NCI-H187 treated with DMSO at 0.1 percent for 48 hours (cell line): ENCODE results near the gene WDHD1.
A peak's percentile ranks its signal among the peaks of the same experiment; 100 is the strongest.
"Not testable (repeated sequence)": the region's sequence is repeated elsewhere in the genome, so short reads cannot be mapped to it uniquely, and the experiment has no call there.

Experiments used
- DNase-seq: peaks from one replicate; lab custom pipeline; 2025; lab: John Stamatoyannopoulos, UW

The WDHD1 gene

GRCh38 chr14:55026793-55027561 is at the start of gene WDHD1, which contains the start of gene SOCS4:
TSS of gene WDHD1 (minus strand) at chr14:55027099. CDS start at chr14:55026787, 312 bp downstream.
TSS of gene SOCS4 (plus strand) at chr14:55027236. CDS start at chr14:55043042, 15,806 bp downstream.
- DNase-seq = peak; percentile 55

GRCh38 chr14:55075628-55076175 is 48.8 kb upstream of the WDHD1 start:
- DNase-seq = no peak

DNA sequence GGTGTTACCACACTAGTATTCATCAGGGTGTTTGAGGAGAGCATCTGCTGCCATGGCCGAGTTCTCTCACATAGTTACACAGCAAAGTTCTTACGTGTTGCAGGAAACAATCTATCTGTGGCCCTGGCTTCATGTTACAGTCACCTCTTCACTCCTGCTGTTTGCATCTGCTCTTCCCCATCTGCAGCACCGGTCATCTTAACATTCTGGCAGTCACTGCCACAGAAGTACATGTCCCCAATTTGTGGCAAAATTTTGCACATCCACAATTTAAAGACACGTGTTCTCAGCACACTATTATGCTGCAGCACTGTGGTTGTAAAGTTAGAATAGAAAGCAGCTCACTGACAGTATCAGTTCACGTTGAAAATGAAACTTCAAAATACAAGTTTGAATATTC is 47.8 kb upstream of the WDHD1 start:
- peak; percentile 24 for DNase-seq

DNA sequence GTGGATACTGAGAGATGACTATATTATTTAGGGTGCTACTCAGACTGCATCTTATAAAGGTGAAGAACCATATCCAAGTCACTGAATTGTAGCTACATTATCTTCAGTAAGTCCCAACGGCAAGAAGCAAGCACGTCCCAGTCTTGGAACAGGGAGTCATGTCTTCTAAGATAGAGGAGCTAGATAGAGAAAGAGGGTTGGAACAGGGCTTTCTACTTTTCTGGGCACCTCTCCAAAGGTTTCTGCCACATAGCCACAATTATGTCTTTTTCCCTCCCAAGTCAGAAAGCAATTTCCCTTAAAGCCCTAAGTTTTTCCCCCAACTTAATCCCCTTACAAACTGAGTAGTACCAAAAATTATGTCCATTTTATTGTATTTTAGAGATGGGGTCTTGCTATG is 47.0 kb upstream of the WDHD1 start:
- DNase-seq = no peak

DNA sequence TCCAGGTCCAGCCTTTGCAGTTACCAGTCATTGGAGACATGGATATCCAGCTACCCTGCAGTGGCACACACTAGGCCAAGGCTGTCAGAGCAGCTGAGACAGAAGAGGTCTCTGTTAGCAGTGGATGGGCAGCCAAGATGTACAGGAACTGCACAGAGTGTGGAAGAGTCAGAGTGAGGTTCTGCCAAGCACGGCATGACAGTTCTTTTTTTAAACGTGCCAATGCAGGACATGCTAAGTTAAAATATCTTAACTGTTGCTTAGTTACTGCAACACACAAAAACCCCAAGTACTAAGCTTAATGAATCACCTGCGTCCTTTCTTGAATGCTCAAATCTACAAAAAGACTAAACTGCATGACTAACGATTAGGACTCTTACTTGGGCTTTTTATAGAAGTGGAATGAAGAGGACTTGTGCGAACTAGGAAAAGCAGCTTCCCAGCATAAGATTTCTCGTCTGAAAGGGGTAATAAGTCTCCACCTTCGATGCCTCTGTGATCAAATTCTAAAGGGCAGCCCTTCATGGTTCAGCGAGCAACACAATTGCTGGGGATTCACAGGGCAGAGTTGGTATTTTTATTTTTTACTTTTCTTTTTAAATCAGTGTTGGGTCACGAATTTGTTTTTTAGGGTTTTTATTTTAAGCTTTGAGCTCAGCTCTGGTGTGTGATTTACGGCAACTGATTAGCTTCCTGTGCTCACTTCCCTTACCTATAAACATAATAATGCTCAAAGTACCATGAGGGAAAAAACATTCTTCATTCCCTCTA is 45.2 kb upstream of the WDHD1 start:
- no peak for DNase-seq

- DNase-seq = no peak
Measured at GRCh38 chr14:55070981-55071411, 44.1 kb upstream of the WDHD1 start.

DNA sequence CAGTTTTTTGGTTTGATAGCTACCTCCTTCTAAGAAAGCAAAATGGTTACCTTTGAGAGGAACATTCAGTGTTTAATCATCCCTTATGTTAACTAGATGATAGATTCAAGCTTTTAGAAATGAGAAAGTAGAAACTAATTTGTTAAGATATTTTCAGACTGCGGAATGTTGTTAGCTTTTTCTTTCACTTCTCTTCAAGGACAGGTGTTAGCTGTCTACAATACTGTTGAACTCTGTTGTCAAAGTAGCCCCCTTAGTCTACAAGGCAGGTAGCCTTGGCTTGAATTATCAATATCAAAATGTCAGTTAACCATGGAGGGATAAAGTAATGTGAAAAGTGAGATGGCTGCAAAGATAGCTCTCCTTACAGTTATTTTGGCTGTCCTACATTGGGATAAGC is 39.3 kb upstream of the WDHD1 start:
- no peak for DNase-seq

GRCh38 chr14:55065411-55065810 is 38.5 kb upstream of the WDHD1 start:
- no peak for DNase-seq

- DNase-seq = not testable (repeated sequence)
Measured at GRCh38 chr14:55064896-55065295, 38.0 kb upstream of the WDHD1 start.

- no peak for DNase-seq
Measured at GRCh38 chr14:55062517-55063351, 35.8 kb upstream of the WDHD1 start.

DNA sequence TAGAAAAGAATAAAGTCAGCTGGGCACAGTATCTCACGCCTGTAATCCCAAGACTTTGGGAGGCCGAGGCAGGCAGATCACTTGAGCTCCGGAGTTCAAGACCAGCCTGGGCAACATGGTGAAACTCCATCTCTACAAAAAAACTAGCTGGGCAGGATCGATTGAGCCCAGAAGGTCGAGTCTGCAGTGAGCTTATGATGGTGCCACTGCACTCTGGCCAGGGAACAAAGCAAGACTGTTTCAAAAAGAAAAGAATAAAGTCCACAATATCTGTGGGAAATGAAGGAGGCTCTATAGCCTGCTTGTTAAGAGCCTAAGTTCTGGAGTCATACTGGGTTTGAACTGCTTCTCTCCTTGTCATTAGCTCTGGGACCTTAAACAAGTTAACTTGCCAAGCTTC is 32.4 kb upstream of the WDHD1 start:
- no peak for DNase-seq

- DNase-seq = no peak
Measured at GRCh38 chr14:55057919-55058318, 31.0 kb upstream of the WDHD1 start.

DNA sequence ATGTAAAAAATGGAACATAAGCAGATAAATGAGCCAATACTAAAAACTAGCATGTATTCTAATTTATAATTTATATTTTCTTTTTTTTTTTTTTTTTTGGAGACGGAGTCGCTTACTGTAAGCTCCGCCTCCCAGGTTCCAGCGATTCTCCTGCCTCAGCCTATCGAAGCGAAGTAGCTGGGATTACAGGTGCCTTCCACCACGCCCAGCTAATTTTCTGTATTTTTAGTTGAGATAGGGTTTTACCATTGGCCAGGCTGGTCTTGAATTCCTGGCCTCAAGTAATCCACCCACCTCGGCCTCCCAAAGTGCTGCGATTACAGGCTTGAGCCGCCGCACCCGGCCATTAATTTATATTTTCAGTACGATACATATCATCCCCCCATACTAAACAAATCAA is 27.2 kb upstream of the WDHD1 start:
- no peak for DNase-seq

- no peak for DNase-seq
Measured at GRCh38 chr14:55053500-55053899, 26.6 kb upstream of the WDHD1 start.

GRCh38 chr14:55053018-55053417 is 26.1 kb upstream of the WDHD1 start:
- DNase-seq = no peak

DNA sequence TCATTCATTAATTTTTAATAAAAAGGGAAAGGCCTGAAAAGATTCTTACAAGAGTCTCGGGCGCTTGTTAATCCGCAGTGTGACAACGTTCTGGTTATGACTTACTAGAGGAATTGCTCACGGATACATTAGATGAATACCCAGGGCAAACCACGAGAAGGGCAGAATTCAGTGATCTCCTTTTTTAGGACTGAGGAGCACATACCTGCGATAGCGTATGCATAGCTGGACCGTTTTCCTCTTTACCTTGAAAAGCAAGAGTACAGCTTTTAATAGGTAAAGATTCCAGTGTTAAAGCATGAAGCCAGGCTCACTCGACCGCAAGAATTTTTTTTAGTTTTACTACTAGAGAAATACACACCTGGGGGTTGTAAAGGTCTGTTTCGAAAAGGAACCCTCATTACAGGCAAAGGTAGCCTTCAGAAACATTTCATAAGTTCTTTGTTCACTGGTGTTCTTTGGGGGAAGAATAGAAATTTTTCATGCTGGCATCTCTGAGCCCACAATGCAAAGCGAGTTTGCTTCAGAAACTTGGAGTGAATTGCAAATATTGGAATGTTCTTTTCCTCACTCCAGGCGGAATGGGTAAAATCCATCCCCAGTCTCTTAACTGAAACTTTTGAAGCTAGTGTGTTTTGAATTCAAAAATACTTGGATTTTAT is 25.5 kb upstream of the WDHD1 start:
- DNase-seq = no peak

DNA sequence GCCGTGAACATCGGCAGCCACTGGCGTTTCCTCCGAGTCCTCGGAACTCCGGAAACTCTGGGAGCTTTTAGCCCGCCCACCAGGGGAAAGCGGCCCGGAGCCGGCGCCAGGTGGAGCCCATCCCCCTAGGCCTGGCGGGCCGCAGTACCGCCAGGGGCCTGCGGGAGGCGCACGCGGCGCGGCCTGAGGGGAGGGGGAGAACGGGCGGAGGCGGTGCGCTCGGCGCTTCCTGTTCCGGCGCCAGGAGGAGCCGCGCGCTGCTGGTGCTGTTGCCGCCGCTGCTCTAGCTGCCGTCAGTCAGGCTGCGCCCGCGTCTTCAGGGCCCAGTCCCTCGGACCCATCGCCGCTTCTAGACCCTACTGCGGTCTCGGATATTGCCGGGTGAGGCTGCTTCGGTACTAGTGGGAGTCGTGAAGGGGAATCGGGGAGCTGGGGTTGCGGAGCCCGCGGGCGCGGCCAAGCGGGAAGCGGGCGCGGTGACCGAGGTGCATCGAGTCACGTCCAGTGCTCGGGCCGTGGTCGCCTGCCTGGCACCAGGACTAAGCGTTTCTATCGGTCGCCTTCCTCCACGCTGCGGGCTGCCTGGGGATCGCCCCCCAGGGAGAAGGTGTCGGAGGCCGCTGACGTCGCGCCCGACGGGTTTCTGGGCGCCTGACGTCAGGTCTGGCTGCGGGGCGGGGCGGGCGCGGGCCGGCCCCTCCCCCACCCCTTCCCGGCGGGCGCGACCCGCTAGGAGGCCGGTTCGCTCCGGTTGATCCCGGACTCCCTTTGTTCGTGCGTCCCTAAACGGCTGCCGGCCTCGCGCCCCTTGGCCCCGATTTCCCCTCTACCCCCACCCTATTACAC is 24.7 kb upstream of the WDHD1 start, which contains the start of gene MAPK1IP1L:
Gene MAPK1IP1L, plus strand, starts transcription at position 225 of the 846 bp plus-strand sequence. CDS start 10,037 bp downstream, outside the sequence.
- peak; percentile 82 for DNase-seq

DNA sequence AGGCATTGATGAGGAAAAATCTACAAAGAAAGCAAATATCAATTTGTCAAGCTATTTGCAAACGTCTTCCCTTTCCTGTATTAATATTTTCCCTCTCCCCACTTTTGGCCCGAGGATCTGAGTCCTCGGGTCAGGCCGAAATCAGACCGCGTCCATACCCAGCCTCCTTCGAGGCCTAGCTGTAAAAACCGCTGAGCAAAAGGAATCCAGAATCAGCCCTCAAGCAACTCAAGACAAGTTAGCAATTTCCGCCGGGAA is 24.2 kb upstream of the WDHD1 start:
- DNase-seq = no peak

DNA sequence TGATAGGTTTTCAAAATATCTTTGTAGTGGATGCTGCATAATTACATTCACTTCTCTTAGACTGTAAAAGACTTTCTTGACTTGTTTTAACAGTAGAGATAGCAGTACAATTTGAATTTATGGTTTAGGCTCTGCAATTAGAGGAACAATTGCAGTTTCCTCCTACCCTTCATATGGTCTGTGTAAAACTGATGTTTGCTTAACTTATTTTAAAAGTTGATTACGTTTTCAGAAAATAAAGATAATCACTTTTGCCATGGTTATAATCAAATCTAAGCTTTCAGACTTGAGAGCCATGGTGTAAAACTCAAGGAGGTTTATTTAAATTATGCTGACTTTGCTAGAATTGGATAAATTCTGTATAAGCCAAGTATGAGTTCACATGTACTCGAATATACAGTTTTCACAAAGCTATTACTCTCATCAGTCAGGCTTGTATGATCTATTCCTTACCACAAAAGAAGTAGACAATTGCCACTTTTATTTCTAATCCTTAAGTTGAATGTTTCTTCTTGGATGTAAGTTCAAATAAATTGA is 22.1 kb upstream of the WDHD1 start:
- DNase-seq = no peak

DNA sequence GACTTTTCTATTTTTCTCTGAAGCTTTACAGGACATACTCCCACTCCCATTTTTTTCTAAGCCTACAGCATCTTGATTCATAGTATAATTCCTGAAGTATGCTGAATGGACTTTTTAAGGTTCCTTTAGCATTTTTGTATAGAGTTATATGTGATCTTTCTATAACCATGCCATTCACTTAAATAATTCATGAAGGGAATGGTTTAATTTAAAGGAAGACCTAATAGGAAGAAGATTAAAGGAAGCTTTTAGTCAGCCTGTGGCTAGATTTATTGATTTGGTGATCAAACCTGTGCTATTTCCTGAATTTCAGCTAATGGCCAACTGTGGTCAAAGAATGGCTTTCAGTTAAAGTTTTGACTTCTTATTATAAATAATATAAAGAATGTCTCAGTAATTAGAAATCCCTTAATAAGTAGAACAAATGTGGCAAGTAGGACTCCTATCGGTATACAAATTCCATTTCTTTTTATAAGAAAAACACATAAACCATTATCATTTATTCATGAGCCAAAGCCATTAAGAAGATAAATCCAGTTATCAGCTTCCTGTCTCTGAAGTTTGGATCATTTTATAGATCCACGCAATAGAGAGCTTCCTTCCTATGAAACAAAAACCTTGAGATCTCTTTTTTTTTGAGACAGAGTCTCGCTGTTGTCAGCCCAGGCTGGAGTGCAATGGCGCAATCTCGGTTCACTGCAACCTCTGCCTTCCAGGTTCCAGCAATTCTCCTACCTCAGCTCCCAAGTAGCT is 20.6 kb upstream of the WDHD1 start:
- no peak for DNase-seq
